Liver (tissue), 2 donors: Measurements from ENCODE around the gene DPY19L2.

Experiments used
- TF ChIP-seq, protein P1 (sequence below): fragments of 150-350 bp; IDR thresholded peaks from 2 replicates; pipeline ENCODE4 v1.5.1; 2017; ENCODE audit warnings: improper control_type of control experiment, low read depth, low read length; ENCODE audit not compliant: missing input control
- TF ChIP-seq, protein P2 (sequence below): IDR thresholded peaks from 2 replicates; pipeline ENCODE4 v1.6.1; 2016; ENCODE audit warnings: antibody characterized with exemption
- TF ChIP-seq, protein P3 (sequence below): IDR thresholded peaks from 2 replicates; pipeline ENCODE4 v1.6.1; 2016; ENCODE audit warnings: antibody characterized with exemption, mild to moderate bottlenecking
- donor health status: healthy.

DNA sequence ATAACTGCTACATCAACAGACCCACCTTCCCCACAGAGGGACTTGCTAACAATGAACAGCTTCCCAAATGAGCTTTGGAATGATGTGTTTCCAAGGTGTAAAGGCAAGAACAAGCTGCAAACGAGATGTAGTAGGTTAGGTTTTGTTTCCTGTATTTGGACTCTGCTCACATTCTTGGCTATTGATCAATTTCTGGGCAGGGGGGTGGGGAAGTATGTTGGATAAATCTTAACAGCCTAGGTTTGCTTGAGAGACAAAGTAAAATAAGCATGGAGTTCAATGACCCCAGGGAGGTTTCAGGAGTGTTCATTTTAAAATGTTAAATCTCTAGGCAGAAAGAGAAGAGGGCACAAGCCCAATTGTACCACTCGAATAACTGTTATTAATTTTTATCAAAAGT is 146.6 kb downstream of the DPY19L2 start:
- TF ChIP-seq, protein P1, sequence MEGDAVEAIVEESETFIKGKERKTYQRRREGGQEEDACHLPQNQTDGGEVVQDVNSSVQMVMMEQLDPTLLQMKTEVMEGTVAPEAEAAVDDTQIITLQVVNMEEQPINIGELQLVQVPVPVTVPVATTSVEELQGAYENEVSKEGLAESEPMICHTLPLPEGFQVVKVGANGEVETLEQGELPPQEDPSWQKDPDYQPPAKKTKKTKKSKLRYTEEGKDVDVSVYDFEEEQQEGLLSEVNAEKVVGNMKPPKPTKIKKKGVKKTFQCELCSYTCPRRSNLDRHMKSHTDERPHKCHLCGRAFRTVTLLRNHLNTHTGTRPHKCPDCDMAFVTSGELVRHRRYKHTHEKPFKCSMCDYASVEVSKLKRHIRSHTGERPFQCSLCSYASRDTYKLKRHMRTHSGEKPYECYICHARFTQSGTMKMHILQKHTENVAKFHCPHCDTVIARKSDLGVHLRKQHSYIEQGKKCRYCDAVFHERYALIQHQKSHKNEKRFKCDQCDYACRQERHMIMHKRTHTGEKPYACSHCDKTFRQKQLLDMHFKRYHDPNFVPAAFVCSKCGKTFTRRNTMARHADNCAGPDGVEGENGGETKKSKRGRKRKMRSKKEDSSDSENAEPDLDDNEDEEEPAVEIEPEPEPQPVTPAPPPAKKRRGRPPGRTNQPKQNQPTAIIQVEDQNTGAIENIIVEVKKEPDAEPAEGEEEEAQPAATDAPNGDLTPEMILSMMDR: no peak
- TF ChIP-seq, protein P2, sequence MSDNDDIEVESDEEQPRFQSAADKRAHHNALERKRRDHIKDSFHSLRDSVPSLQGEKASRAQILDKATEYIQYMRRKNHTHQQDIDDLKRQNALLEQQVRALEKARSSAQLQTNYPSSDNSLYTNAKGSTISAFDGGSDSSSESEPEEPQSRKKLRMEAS: no peak
- TF ChIP-seq, protein P3, sequence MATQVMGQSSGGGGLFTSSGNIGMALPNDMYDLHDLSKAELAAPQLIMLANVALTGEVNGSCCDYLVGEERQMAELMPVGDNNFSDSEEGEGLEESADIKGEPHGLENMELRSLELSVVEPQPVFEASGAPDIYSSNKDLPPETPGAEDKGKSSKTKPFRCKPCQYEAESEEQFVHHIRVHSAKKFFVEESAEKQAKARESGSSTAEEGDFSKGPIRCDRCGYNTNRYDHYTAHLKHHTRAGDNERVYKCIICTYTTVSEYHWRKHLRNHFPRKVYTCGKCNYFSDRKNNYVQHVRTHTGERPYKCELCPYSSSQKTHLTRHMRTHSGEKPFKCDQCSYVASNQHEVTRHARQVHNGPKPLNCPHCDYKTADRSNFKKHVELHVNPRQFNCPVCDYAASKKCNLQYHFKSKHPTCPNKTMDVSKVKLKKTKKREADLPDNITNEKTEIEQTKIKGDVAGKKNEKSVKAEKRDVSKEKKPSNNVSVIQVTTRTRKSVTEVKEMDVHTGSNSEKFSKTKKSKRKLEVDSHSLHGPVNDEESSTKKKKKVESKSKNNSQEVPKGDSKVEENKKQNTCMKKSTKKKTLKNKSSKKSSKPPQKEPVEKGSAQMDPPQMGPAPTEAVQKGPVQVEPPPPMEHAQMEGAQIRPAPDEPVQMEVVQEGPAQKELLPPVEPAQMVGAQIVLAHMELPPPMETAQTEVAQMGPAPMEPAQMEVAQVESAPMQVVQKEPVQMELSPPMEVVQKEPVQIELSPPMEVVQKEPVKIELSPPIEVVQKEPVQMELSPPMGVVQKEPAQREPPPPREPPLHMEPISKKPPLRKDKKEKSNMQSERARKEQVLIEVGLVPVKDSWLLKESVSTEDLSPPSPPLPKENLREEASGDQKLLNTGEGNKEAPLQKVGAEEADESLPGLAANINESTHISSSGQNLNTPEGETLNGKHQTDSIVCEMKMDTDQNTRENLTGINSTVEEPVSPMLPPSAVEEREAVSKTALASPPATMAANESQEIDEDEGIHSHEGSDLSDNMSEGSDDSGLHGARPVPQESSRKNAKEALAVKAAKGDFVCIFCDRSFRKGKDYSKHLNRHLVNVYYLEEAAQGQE: no peak
